WTC11 (cell line): ENCODE data around the gene CCR9. TPM values are rescaled to one million over a fixed set of nuclear protein-coding genes. Genes with fewer than 3 reads are reported as not detected.

Experiments used
- ATAC-seq: fragments of 200-7000 bp; cut with Tn5 transposase; 2 replicates; pipeline ENCODE4 v1.10.0; 2021; ENCODE audit warnings: mild to moderate bottlenecking, moderate library complexity
- CTCF ChIA-PET: fragments of 300-600 bp; sonication (Branson Sonifier 250); formaldehyde crosslinking; loops from one replicate; lab custom pipeline; 2021; ENCODE audit warnings: antibody characterized with exemption; lab: Charles Lee
- POLR2A ChIA-PET: fragments of 350-600 bp; sonication (Branson Sonifier 250); formaldehyde crosslinking; loops from one replicate; lab custom pipeline; 2021; ENCODE audit warnings: antibody characterized with exemption; lab: Charles Lee
- DNase-seq: peaks from one replicate; pipeline ENCODE4 v3.0.0; 2021; ENCODE audit warnings: low spot score
- H3K27ac Mint-ChIP-seq: 2 replicates; pipeline ENCODE4 v1.8.0; 2021; ENCODE audit warnings: mixed read lengths
- H3K27me3 Mint-ChIP-seq: 2 replicates; pipeline ENCODE4 v1.8.0; 2021; ENCODE audit warnings: low read depth, mild to moderate bottlenecking, moderate library complexity, mixed read lengths
- H3K36me3 Mint-ChIP-seq: 2 replicates; pipeline ENCODE4 v1.8.0; 2021; ENCODE audit warnings: mixed read lengths
- H3K4me1 Mint-ChIP-seq: 2 replicates; pipeline ENCODE4 v1.8.0; 2022; ENCODE audit warnings: mixed read lengths
- H3K4me3 Mint-ChIP-seq: 2 replicates; pipeline ENCODE4 v1.8.0; 2021; ENCODE audit warnings: mild to moderate bottlenecking, moderate library complexity, mixed read lengths
- H3K9me3 Mint-ChIP-seq: 2 replicates; pipeline ENCODE4 v1.8.0; 2021; ENCODE audit warnings: mixed read lengths
- EMX1 ChIP-seq: fragments of 250-450 bp; sonication (Bioruptor Pico); IDR thresholded peaks from 2 replicates; pipeline ENCODE4 v1.8.0; 2021; ENCODE audit warnings: mild to moderate bottlenecking
- ESRRA ChIP-seq: sonication (generic); formaldehyde crosslinking; IDR thresholded peaks from 2 replicates; pipeline ENCODE4 v1.8.1; 2022; ENCODE audit warnings: mild to moderate bottlenecking, missing genetic modification reagents, borderline replicate concordance
- FOXK1 ChIP-seq: sonication (generic); formaldehyde crosslinking; IDR thresholded peaks from 2 replicates; pipeline ENCODE4 v1.8.0; 2022; ENCODE audit warnings: mild to moderate bottlenecking, moderate library complexity, missing genetic modification reagents
- GRHL2 ChIP-seq: fragments of 250-450 bp; sonication (Bioruptor Pico); IDR thresholded peaks from 2 replicates; pipeline ENCODE4 v1.8.0; 2022; ENCODE audit warnings: mild to moderate bottlenecking, moderate library complexity; ENCODE audit not compliant: insufficient replicate concordance, severe bottlenecking
- MXD4 ChIP-seq: fragments of 250-450 bp; sonication (Bioruptor Pico); IDR thresholded peaks from 2 replicates; pipeline ENCODE4 v1.8.0; 2021; ENCODE audit warnings: mild to moderate bottlenecking, moderate library complexity, borderline replicate concordance
- NFYB ChIP-seq: sonication (generic); formaldehyde crosslinking; conservative IDR thresholded peaks from 2 replicates; pipeline ENCODE4 v1.8.0; 2022; ENCODE audit warnings: low read depth, missing genetic modification reagents
- NR3C1 ChIP-seq: sonication (generic); formaldehyde crosslinking; conservative IDR thresholded peaks from 2 replicates; pipeline ENCODE4 v1.8.1; 2023; ENCODE audit warnings: low read depth, mild to moderate bottlenecking, missing genetic modification reagents
- SMAD4 ChIP-seq: sonication (generic); formaldehyde crosslinking; IDR thresholded peaks from 2 replicates; pipeline ENCODE4 v1.8.0; 2022; ENCODE audit warnings: mild to moderate bottlenecking, missing genetic modification reagents
- TEAD4 ChIP-seq: sonication (generic); formaldehyde crosslinking; IDR thresholded peaks from 2 replicates; pipeline ENCODE4 v1.8.0; 2022; ENCODE audit warnings: mild to moderate bottlenecking, missing genetic modification reagents
- ZBTB21 ChIP-seq: sonication (generic); formaldehyde crosslinking; IDR thresholded peaks from 2 replicates; pipeline ENCODE4 v1.8.1; 2023; ENCODE audit warnings: mild to moderate bottlenecking, missing genetic modification reagents, borderline replicate concordance
- ZNF232 ChIP-seq: sonication (generic); formaldehyde crosslinking; IDR thresholded peaks from 2 replicates; pipeline ENCODE4 v1.8.0; 2022; ENCODE audit warnings: mild to moderate bottlenecking, missing genetic modification reagents
- total RNA-seq: library from RNA; stranded (reverse); gene quantifications from 3 replicates; pipeline ENCODE4 v1.2.3, GENCODE V29; 2021
- TF ChIP-seq, protein P1 (sequence below): sonication (generic); formaldehyde crosslinking; IDR thresholded peaks from 2 replicates; pipeline ENCODE4 v1.8.0; 2022; ENCODE audit warnings: mild to moderate bottlenecking, missing genetic modification reagents
- TF ChIP-seq, protein P2 (sequence below): sonication (generic); formaldehyde crosslinking; IDR thresholded peaks from 2 replicates; pipeline ENCODE4 v1.8.1; 2022; ENCODE audit warnings: mild to moderate bottlenecking, moderate library complexity, missing genetic modification reagents
- TF ChIP-seq, protein P3 (sequence below): sonication (generic); formaldehyde crosslinking; IDR thresholded peaks from 2 replicates; pipeline ENCODE4 v1.8.1; 2023; ENCODE audit warnings: mild to moderate bottlenecking, moderate library complexity, missing genetic modification reagents
- TF ChIP-seq, protein P4 (sequence below): fragments of 250-450 bp; sonication (Bioruptor Pico); IDR thresholded peaks from 2 replicates; pipeline ENCODE4 v2.1.2; 2022; ENCODE audit warnings: mild to moderate bottlenecking, moderate library complexity
- TF ChIP-seq, protein P5 (sequence below): fragments of 250-450 bp; sonication (Bioruptor Pico); IDR thresholded peaks from 2 replicates; pipeline ENCODE4 v1.9.0; 2021; ENCODE audit warnings: moderate library complexity, mild to moderate bottlenecking, inconsistent platforms, borderline replicate concordance

Gene CCR9
- total RNA-seq, 1 experiment from 2014 or later: not detected

DNA sequence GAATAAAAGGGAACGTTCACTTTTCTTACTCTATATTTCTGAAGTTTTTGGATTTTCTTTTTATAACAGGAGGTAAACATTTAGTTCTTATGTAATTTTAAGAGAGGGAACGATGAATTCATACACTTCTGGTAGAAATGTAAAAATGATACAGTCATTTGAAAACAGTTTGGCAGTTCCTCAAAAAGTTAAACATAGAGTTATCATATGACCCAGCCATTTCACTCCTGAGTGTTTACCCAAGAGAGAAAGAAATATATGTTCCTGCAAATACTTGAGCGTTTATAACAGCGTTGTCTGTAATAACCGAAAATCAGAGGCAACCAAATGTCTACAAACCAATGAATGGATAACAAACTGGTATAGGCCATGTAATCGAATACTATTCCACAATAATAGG, 20.8 kb upstream of the CCR9 start (continued):
- TF ChIP-seq GRHL2 (CRISPR knock-in tag): no peak
- TF ChIP-seq, protein P1, sequence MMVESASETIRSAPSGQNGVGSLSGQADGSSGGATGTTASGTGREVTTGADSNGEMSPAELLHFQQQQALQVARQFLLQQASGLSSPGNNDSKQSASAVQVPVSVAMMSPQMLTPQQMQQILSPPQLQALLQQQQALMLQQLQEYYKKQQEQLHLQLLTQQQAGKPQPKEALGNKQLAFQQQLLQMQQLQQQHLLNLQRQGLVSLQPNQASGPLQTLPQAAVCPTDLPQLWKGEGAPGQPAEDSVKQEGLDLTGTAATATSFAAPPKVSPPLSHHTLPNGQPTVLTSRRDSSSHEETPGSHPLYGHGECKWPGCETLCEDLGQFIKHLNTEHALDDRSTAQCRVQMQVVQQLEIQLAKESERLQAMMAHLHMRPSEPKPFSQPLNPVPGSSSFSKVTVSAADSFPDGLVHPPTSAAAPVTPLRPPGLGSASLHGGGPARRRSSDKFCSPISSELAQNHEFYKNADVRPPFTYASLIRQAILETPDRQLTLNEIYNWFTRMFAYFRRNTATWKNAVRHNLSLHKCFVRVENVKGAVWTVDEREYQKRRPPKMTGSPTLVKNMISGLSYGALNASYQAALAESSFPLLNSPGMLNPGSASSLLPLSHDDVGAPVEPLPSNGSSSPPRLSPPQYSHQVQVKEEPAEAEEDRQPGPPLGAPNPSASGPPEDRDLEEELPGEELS (CRISPR knock-in tag): no peak
- TF ChIP-seq ZBTB21: no peak
- TF ChIP-seq NFYB (CRISPR knock-in tag): no peak

DNA sequence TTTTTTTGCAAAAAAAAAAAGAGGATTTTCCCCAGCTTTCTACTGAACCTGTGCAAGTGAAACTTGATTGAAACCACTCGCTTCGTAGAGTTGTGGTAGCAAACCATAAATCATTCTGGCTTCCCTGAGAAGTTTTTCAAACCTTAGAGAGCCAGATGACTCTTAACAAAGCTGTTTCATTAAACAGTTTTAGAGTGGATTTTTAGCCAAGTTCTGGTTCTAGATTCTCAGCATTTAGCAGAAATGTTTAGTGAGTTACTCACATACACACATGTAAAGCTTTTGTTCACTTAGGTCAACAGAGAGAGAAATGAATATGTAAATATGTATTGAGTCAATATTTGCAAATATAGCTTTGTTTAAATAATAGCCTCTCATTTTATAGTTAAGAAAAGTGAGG, 18.1 kb upstream of the CCR9 start:
- Mint-ChIP-seq H3K27ac (no peak overlapping the region), H3K9me3 (peaks cover 9% of the 10 kb centered on the region), H3K27me3 (peaks cover 17% of the 10 kb centered on the region), H3K4me3 (no peak overlapping the region), H3K36me3 (no peaks in the 10 kb centered on the region; the same call in 1 of the 2 replicates), H3K4me1 (peaks cover 13% of the 10 kb centered on the region)
- TF ChIP-seq, protein P2, sequence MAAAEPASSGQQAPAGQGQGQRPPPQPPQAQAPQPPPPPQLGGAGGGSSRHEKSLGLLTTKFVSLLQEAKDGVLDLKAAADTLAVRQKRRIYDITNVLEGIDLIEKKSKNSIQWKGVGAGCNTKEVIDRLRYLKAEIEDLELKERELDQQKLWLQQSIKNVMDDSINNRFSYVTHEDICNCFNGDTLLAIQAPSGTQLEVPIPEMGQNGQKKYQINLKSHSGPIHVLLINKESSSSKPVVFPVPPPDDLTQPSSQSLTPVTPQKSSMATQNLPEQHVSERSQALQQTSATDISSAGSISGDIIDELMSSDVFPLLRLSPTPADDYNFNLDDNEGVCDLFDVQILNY (CRISPR knock-in tag): no peak
- TF ChIP-seq EMX1 (CRISPR knock-in tag): no peak
- TF ChIP-seq, protein P3, sequence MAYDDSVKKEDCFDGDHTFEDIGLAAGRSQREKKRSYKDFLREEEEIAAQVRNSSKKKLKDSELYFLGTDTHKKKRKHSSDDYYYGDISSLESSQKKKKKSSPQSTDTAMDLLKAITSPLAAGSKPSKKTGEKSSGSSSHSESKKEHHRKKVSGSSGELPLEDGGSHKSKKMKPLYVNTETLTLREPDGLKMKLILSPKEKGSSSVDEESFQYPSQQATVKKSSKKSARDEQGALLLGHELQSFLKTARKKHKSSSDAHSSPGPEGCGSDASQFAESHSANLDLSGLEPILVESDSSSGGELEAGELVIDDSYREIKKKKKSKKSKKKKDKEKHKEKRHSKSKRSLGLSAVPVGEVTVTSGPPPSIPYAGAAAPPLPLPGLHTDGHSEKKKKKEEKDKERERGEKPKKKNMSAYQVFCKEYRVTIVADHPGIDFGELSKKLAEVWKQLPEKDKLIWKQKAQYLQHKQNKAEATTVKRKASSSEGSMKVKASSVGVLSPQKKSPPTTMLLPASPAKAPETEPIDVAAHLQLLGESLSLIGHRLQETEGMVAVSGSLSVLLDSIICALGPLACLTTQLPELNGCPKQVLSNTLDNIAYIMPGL (CRISPR knock-in tag): no peak
- TF ChIP-seq TEAD4 (CRISPR knock-in tag): no peak
- TF ChIP-seq ESRRA (CRISPR knock-in tag): no peak
- no peak for TF ChIP-seq NR3C1 (CRISPR knock-in tag)
- TF ChIP-seq, protein P4, sequence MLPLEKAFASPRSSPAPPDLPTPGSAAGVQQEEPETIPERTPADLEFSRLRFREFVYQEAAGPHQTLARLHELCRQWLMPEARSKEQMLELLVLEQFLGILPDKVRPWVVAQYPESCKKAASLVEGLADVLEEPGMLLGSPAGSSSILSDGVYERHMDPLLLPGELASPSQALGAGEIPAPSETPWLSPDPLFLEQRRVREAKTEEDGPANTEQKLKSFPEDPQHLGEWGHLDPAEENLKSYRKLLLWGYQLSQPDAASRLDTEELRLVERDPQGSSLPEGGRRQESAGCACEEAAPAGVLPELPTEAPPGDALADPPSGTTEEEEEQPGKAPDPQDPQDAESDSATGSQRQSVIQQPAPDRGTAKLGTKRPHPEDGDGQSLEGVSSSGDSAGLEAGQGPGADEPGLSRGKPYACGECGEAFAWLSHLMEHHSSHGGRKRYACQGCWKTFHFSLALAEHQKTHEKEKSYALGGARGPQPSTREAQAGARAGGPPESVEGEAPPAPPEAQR: no peak
- no peak for TF ChIP-seq MXD4 (CRISPR knock-in tag)
- no peak for TF ChIP-seq FOXK1 (CRISPR knock-in tag)
- ChIA-PET CTCF (interaction anchor here (1.0 kb wide), 1 partner anchor 107 kb away, joined by 3 read pairs; no protein-coding TSS in a partner anchor), POLR2A (no interaction called here)
- DNase-seq (no peak), ATAC-seq (no peak)

DNA sequence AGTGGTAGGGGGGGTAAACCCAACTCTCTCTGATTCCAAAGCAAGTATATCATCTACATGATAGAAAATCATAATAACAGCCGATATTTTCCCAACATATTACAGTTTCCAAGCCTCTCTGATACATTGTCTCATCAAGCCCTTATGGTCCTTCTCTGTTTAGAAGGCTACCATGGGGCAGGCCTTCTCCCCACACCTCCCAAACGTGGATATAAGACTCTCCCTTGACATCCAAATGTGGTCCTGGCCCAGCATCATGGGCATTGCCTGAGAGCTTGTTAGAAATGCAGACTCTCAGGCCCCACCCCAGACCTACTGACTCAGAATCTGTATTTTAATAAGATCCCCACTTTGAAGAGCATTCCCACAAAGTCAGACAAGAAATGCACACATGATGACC, 17.7 kb upstream of the CCR9 start:
- CTCF ChIA-PET: interaction anchor here (0.8 to 1.0 kb wide), 2 partner anchors 61 to 108 kb away, joined by 3 read pairs; no protein-coding TSS in a partner anchor
- no peak overlapping the region for H3K27ac Mint-ChIP-seq
- peaks cover 13% of the 10 kb centered on the region for H3K27me3 Mint-ChIP-seq
- H3K4me3 Mint-ChIP-seq: no peak overlapping the region
- TF ChIP-seq ZNF232 (CRISPR knock-in tag): no peak
- TF ChIP-seq, protein P5, sequence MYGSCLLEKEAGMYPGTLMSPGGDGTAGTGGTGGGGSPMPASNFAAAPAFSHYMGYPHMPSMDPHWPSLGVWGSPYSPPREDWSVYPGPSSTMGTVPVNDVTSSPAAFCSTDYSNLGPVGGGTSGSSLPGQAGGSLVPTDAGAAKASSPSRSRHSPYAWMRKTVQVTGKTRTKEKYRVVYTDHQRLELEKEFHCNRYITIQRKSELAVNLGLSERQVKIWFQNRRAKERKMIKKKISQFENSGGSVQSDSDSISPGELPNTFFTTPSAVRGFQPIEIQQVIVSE (CRISPR knock-in tag): no peak
- TF ChIP-seq SMAD4 (CRISPR knock-in tag): no peak
- ATAC-seq (no peak), DNase-seq (no peak)
- H3K4me1 Mint-ChIP-seq: peaks cover 13% of the 10 kb centered on the region
- H3K36me3 Mint-ChIP-seq: no peaks in the 10 kb centered on the region; the same call in 1 of the 2 replicates
- H3K9me3 Mint-ChIP-seq: peaks cover 4% of the 10 kb centered on the region
- POLR2A ChIA-PET: no interaction called here
